Left forelimb (tissue), 1 donor: ENCODE measurements around the gene AHRR.

Source experiments
- DNase-seq: peaks from one replicate; pipeline ENCODE4 v3.0.0-alpha.2; 2018; ENCODE audit warnings: low spot score

Gene AHRR

DNA sequence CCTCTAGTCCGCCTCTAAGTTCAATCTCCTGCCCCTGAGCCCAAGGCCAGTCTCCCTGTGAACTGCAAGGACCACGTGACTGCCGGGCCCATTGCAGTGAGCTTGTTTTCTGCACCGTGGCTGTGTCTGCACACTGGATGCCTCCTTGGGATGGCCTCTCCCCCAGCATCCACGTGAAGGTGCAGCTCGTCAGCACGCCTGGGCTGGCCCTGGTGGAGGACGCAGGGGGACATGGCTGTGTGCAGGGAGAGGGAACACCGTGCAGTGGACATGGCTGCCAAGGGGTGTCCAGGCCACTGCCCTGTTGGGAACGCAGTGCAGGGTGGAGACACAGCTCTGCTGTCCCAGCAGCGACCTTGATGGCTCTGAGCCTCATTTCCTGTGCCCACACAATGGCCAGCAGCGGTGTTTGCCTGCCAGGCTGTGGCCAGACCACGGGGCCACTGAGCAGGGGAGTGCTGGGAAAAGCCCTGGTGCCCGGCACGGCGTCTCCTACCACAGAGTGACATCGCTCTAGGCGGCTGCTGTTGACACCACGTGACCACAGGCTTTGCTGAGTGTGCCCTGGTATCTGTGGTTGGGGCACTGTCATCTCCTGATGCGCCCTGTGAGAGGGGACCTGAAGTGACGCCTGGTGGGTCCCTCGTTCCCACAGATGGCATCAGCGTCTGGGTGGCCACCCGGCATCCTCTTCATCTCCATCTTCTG lies 94.6 kb downstream of the AHRR start:
- no peak for DNase-seq

DNA sequence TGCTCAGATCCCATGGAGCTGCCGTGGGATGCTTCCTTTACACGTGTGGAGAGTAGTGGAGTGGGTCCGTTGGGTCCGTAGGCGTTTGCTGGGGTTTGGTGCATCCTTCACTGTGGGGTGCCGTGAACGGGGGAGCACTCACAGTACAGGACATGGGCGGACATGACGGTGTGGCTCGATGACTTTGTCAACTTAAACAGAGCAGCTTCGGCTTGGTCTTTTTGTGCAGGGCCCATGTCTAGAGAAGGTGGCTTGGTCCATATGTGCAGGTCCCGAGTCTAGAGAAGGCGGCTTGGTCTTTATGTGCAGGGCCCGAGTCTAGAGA lies 95.1 kb downstream of the AHRR start:
- DNase-seq: no peak

DNA sequence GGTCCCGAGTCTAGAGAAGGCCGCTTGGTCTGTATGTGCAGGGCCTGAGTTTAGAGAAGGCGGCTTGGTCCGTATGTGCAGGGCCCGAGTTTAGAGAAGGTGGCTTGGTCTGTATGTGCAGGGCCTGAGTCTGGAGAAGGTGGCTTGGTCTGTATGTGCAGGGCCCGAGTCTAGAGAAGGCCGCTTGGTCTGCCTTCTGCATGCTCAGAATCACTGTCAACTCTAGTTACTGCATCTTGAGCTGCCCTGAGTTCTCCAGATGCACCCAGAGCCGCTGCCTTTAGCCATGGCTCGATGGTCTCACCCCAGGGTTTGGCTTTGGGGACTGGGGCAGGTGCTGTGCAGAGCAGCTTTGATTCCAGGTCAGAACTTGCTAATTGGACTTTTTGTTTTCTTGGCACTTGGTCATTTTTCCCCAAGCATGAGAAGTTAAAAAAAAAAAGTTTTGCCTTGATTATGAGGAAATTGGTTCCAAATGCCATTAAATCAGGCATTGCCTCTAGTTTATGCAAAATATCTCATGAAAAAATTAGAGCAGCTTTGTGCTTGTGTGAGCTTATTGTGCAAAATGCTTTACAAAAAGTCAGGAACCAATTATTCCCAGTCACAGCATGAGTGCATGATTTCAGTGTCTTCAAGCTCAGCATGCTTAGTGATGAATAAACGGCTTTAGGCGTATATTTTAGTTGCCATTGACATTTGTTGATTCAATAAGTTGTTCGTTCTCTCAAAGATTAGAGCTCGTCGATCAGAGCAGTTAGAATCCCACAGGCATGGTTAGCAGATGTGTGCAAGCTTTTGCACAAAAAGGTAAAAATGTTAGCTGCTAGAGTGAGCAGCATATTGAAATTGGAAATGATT lies 96.0 kb downstream of the AHRR start:
- no peak for DNase-seq

DNA sequence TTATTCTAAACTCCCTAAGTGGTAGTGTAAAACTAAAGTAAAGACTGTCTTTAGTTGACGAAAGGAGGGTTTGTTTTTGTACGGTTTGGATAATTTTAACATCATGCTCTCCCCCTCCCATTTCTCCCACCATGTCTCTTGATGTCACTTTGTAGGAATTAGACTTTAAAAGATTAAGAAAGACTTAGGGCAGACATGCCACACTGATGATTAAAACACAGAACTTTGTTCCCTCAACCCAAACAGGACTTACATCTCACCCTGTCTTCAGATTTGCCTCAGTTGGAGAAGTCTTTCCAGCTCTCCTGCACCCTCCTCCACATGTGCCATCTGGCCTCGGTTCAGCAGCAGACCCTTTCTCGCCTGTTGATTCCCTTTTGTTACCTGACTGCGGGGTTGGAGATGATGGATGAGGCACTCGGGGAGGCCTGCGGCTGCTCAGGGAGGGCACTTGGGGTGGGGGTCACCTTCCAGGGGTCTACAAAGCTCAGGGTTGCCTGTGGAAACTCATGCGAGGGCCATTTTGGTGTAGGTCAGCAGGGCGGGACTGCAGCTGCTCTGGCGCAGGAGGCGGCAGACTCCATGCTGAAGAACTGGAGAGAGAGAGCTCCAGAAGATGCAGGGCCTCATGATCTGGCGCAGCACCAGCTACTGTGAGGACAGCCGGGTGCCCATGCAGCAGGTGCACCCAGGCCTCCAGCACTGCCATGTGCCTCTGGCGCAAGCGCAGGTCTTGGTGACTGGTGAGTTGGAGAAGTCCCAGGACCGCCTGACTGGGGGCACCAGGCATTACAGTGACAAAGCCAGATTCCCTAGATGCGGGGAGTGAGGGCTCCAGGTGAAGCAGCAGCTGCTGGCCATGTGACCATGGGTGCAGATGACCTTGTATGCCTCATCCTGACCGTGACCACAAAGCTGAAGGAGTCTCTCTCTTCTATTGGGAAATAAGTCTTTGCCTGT lies 96.9 kb downstream of the AHRR start:
- no peak for DNase-seq

DNA sequence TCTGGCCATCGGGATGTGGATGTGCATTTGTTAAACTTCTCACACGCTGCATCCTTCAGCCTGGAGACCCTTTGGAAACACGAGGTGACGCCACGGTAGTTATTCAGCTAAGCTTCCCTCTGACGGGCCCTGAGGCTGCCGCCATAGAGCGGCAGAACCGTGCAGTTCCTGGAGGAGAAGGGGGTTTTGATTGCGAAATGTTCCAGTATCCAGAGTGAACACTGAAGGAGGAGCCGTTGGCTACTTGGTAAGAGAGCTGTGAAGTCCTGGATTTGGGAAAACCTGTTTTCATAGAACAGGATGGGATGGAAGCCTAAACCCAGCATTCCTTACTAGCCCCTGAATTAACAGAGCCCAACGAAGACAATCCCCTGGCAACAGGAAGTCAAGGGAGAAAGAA lies 98.5 kb downstream of the AHRR start:
- DNase-seq: no peak

DNA sequence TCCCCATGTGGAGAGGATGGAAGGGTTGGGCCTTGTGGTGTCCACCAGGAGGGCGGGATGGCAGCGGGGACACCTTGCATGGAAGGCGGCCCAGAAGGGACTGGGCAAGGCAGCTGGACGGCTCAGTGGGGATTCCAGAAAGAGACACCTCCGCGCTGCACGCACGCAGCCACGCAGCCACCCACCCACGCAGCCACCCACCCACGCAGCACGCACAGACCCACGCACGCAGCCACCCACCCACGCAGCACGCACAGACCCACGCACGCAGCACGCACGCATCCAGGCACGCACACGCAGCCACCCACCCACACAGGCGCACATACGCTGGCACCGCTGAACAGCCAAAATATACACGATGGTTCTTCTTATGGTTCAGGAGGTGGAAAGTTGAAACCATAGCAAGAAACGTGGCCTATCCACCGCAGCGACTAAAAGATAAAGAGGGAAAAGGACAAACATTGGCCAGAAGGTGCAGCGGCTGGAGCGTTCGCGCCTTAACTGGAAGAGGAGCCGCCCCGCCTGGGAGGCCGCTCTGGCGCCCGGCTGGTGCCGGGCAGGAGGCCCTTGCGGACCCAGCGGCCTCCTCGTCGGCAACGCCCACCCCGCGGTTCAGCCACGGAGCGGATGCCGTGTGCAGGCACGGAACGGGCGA lies 99.2 kb downstream of the AHRR start:
- DNase-seq: no peak

DNA sequence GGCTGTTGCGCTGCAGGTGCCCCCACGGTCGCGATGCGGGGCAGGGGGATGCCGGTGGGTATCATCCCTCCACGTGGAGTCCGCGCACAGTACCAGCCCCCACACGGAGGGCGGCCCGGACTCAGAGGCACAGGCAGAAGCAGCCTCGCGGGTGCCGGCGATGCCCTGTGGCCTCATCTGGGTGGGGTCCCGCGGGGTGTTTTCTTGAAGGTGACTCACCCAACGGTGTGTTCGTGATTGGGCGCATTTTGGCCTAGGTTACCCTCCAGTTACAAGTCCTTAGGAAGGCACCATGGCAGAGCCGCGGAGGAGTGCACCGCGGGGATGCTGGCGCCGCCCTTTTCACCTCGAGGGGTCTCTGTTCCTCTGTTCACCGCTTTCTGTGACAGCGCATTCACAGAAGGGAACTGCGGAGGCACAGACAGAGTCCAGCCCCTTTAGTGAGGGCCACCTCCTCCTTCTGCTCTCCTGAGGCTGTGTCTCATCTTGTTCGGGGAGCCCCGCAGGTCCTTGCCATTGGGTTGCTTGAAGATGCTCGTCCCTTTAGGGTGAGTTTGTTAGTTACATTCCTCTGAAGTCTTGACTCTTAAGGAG lies 99.9 kb downstream of the AHRR start:
- no peak for DNase-seq

DNA sequence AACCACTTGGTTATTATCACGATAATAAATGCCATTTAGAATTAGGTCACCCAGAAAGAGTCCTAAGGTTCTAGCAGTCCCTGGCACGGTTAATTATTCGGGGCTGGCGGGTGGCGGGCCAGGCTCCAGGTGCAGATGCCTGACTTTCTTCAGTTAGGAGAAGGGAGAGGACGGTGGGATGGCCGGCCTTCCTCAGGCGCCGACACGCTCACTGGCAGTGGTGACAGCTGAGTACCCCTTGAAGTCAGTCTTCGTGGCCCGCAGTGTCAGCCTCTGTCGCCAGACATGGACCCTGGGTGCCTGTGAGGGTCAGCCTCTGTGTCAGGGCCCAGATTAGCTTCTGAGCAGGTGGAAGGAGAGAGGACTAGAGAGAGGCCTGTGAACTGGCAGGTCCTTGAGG lies 100.4 kb downstream of the AHRR start:
- DNase-seq: no peak

DNA sequence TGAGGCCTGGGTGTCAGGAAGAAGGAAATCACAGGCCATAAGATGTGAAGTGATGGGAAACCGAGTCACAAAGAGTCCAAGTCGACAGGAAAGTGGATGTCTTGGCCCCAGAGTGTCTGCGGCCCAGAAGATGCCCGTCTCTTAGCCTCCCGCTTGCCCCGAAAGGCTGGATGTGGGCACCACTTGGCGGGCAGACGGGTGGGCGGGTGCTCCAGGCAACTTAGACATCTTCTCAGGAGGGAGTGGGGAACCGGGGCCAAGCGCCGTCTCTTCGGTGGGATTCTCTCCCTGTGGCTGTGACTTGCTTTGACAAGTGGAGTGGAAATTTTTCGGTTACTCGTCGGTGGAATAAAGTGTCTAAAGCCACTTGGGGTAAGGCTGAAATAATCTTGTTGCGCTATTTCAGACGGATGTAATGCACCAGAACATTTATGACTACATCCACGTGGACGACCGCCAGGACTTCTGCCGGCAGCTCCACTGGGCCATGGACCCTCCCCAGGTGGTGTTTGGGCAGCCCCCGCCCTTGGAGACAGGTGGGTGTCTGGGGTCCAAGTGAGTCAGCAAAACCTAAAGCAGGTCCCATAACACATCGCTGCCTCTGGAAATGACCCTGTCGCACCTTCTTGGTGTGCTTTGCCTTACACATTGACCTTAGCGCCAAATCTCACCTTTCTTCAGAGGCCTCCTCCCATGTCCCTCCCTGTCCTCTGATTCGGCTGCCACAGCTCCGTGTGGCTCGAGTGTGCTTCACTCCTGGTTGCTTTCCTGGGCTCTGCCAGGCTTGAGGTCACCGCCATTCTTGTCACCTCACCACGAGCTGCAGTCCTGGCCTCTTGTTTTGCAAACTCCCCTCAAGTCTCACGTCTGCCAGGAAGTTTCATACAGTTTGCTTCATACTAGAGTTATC lies 101.1 kb downstream of the AHRR start:
- no peak for DNase-seq

DNA sequence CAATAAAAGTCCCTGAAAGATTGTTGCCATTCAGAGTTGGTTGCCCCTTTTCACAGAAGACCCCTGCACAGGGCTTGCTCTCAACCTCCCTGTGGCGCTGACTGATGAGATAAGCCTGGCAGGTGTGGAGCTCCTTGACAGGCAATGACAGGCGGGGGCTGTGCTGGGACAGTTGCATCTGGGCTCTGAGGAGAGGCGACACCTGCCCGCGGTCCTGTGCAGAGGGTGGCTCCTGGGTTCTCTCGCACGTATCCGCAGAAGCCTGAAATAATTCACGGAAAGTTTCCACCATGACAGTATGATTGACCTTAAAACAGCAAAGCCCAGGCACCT lies 101.7 kb downstream of the AHRR start:
- no peak for DNase-seq

DNA sequence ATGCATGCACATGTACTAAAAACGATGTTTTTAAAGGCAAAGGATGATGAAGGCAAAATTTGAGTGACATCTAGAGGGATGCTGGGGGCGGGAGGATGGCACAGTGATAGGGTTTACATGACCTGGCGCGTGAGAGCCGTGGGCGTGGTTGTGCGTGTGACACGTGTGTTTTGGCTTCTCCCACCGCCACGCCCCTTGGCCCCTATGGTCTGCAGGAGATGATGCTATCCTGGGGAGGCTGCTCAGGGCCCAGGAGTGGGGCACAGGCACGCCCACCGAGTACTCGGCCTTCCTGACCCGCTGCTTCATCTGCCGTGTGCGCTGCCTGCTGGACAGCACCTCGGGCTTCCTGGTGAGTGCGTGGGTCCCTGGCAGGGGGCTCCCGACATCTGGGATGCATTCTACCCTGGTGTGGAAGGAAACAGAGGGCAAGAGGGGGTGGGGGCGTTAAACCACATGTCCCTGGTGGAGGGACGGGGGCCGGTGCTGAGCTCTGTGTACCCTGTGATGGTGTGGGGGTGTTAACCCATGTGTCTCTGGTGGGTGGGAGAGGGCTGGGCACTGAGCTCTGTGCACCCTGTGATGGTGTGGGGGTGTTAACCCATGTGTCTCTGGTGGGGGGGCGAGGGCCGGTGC lies 102.2 kb downstream of the AHRR start:
- no peak for DNase-seq

DNA sequence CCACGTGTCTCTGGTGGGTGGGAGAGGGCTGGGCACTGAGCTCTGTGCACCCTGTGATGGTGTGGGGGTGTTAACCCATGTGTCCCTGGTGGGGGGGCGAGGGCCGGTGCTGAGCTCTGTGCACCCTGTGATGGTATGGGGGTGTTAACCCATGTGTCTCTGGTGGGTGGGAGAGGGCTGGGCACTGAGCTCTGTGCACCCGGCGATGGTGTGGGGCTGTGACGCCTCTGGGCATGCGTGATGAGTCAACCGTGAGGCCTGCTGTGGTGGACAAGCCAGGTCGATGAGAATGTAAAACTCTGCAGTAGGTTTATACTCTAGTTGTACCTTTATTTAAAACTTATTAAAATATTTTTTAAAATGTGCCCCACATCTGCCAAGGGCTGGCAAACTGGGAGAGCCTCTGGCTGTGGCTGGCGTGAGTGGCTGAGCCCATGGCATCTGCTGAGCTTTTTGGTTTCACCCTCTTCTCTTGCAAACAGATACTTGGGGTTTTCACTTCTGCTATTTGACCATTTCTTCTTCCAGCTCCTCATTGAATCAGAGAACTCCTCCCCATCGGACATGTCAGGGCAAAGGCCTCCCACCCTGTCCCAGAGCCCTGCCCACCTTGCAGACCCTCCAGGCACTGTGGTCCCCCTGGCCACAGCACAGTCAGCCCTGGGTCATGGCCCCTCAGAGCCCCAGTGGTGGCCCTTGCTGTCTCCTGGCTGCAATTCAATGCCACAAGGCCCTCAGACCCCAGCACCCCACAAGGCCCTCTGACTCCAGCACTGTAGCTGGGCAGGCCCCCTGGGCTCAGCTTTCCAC lies 103.0 kb downstream of the AHRR start:
- DNase-seq: no peak

DNA sequence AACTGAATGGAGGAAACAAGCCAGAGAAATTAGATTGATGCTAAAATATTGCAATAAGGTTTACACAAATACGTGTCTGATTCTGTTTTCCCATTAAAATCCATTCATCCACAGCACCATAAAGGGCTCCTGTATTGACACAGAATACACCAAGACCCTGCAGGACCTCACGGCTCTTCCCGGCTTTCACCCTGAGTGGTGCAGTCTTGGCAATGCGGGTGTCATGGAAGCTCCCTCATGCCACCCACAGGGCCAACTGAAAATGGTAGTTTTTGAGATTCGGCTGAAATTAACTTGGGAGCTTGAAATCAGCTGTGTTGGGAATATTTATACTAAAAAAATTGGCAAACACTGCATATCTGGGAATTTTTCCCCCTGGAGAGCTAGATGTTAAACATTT lies 104.2 kb downstream of the AHRR start:
- DNase-seq: no peak

DNA sequence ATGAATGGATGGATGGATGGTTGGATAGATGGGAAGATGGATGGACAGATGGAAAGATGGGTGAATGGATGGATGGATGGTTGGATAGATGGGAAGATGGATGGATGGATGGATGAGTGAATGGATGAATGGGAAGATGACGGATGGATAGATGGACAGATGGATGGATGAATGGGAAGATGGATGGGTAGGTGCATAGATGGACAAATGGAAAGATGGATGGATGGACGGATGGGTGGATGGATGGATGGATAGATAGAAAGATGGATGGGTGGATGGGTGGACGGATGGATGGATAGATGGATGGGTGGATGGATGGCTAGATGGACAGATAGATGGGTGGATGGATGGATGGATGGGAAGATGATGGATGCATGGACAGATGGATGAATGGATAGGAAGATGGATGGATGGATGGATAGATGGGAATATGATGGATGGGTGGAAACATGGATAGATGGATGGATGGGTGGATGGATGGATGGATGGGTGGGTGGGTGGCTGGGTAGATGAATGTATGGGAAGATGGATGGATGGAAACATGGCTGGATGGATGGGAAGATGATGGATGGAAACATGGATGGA lies 105.0 kb downstream of the AHRR start:
- peak; percentile 22 for DNase-seq

DNA sequence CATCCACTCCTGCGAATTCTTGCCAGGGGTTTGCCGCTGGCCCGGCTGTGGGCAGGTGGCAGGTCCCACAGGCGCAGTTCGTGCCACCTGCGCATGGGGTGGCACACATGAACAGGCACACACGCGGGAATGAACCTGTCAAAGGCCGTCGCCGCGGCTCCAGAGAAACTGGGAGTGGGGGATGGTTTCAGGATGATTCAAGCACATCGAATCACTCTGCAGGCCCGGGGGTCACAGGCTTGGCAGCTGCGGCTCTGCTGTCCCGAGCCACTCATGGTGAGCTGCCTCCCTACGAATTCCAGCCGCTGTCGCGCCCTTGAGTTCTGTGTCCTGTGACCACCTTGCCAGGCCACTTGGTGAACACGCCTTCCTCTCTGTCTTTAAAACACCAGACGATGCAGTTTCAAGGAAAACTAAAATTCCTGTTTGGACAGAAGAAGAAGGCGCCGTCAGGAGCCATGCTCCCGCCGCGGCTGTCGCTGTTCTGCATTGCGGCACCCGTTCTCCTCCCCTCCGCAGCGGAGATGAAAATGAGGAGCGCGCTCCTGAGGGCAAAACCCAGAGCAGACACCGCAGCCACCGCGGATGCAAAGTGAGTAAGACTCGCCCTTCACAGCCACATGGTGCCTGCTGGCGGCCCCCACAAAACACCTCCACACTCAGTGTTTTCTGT lies 106.0 kb downstream of the AHRR start:
- no peak for DNase-seq

DNA sequence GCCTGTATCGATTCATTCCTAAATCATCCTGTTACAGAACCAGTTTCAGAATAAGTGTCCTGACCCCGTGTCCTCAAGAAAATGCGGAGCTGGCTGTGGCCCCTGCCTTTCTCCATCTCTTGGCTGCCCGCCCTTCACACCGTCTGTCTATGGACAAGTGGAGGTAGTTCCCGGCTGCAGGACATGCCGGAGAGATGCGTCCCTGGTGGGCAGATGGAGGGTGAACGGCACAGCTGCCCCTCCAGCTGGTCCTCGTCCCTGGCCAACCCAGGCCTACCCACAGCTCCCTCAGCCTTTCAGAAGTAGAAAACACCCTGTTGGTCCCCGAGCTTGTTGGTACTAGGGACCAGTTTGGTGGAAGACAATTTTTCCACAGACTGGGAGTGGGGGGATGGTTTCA lies 106.7 kb downstream of the AHRR start:
- DNase-seq: no peak

DNA sequence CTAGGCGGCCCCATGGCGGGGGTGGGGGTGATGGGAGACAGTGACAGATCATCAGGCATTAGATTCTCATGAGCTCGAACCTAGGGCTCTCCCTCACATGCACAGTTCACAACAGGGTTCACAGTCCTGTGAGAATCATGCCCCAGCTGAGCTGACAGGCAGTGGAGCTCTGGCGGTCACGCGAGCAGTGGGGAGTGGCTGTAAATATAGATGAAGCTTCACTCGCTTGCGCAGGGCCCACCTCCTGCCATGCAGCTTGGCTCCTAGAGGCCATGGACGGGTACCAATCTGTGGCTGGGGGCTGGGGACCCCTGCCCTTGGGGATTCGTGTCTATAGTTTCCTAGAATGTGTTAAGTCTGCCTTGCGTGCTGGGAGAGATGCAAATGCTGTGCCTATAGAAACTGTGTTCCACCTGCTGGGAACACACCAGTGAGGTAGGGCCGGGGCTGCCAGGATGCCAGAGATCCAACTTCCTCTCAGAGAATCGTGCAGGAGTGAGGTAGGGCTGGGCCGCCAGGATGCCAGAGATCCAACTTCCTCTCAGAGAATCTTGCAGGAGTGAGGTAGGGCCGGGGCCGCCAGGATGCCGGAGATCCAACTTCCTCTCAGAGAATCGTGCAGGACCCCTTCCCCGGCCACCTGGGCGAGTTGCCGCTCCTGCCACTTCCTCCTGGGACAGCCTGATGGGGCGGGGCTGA lies 107.4 kb downstream of the AHRR start:
- no peak for DNase-seq
